HepG2 (cell line): ENCODE data around the gene TRIM44. TPM values are rescaled to one million over a fixed set of nuclear protein-coding genes. Genes with fewer than 3 reads are reported as not detected.
A peak's percentile ranks its signal among the peaks of the same experiment; 100 is the strongest.

Experiments
- CCDC6 ChIP-seq: sonication (generic); formaldehyde crosslinking; IDR thresholded peaks from 2 replicates; pipeline ENCODE4 v1.8.1; 2022; ENCODE audit warnings: mild to moderate bottlenecking, missing genetic modification reagents, moderate library complexity
- DPF2 ChIP-seq: sonication (generic); formaldehyde crosslinking; IDR thresholded peaks from 2 replicates; pipeline ENCODE4 v1.4.0; 2020; ENCODE audit warnings: mild to moderate bottlenecking, low read depth, missing genetic modification reagents, borderline replicate concordance
- GABPB1 ChIP-seq: IDR thresholded peaks from 2 replicates; pipeline ENCODE4 v1.6.1; 2016; ENCODE audit warnings: mild to moderate bottlenecking, missing genetic modification reagents, moderate library complexity, missing compliant biosample characterization
- HCFC1 ChIP-seq: fragments of 150-350 bp; IDR thresholded peaks from 2 replicates; pipeline ENCODE4 v1.6.1; 2014; ENCODE audit warnings: low read depth, low read length
- KAT7 ChIP-seq: IDR thresholded peaks from 2 replicates; pipeline ENCODE4 v1.6.1; 2018; ENCODE audit warnings: borderline replicate concordance, missing compliant biosample characterization
- KLF12 ChIP-seq: sonication (generic); formaldehyde crosslinking; IDR thresholded peaks from 2 replicates; pipeline ENCODE4 v1.4.0; 2020; ENCODE audit warnings: missing genetic modification reagents, borderline replicate concordance
- MZF1 ChIP-seq: sonication (generic); formaldehyde crosslinking; IDR thresholded peaks from 2 replicates; pipeline ENCODE4 v1.8.1; 2023; ENCODE audit warnings: mild to moderate bottlenecking, missing genetic modification reagents, borderline replicate concordance
- RARG ChIP-seq: sonication (generic); formaldehyde crosslinking; IDR thresholded peaks from 2 replicates; pipeline ENCODE4 v1.4.0; 2020; ENCODE audit warnings: low read depth, mild to moderate bottlenecking, missing genetic modification reagents
- YEATS4 ChIP-seq: sonication (generic); formaldehyde crosslinking; IDR thresholded peaks from 2 replicates; pipeline ENCODE4 v1.4.0; 2020; ENCODE audit warnings: missing genetic modification reagents, borderline replicate concordance
- YY1 ChIP-seq: IDR thresholded peaks from 2 replicates; pipeline ENCODE4 v1.6.1; 2011; ENCODE audit warnings: low read length, low read depth, moderate library complexity, mild to moderate bottlenecking; ENCODE audit not compliant: insufficient read depth, insufficient replicate concordance
- ZNF225 ChIP-seq: sonication (generic); formaldehyde crosslinking; IDR thresholded peaks from 2 replicates; pipeline ENCODE4 v1.4.0; 2020; ENCODE audit warnings: mild to moderate bottlenecking, missing genetic modification reagents
- ZNF501 ChIP-seq: sonication (generic); formaldehyde crosslinking; IDR thresholded peaks from 2 replicates; pipeline ENCODE4 v1.5.1; 2020; ENCODE audit warnings: mild to moderate bottlenecking, moderate library complexity, missing genetic modification reagents
- ZNF761 ChIP-seq: sonication (generic); formaldehyde crosslinking; conservative IDR thresholded peaks from 2 replicates; pipeline ENCODE4 v1.4.0; 2020; ENCODE audit warnings: mild to moderate bottlenecking, missing genetic modification reagents
- ZNF841 ChIP-seq: sonication (generic); formaldehyde crosslinking; IDR thresholded peaks from 2 replicates; pipeline ENCODE4 v1.8.1; 2023; ENCODE audit warnings: missing genetic modification reagents, borderline replicate concordance
- ZNF878 ChIP-seq: sonication (generic); formaldehyde crosslinking; IDR thresholded peaks from 2 replicates; pipeline ENCODE4 v1.8.1; 2023; ENCODE audit warnings: mild to moderate bottlenecking, missing genetic modification reagents, moderate library complexity
- ZSCAN22 ChIP-seq: sonication (generic); formaldehyde crosslinking; IDR thresholded peaks from 2 replicates; pipeline ENCODE4 v1.4.0; 2020; ENCODE audit warnings: mild to moderate bottlenecking, missing genetic modification reagents
- polyA plus RNA-seq, 8 experiments: library from polyadenylated mRNA; depleted of rRNA in 3 of 8; stranded (reverse) in 7 of 8; unstranded in 1 of 8; fragments of >200 nt; fragmentation: Illumina TruSeq in 4 of 8; extraction: Trizol in 4 of 8; gene quantifications; 2 replicates each; pipeline versions ENCODE4 v1.2.1 to v1.2.3, GENCODE V29; 2011 to 2016; ENCODE audit warnings: low read depth in 4 of 8, missing spikeins in 1 of 8, mixed read lengths in 1 of 8; ENCODE audit not compliant: insufficient read depth in 1 of 8
- total RNA-seq, 5 experiments: library from RNA; depleted of rRNA; stranded (reverse); fragments of >200 nt; fragmentation: Illumina TruSeq; extraction: Trizol; gene quantifications; 2 replicates each; pipeline ENCODE4 v1.2.3, GENCODE V29; 2016; ENCODE audit warnings: low read depth in 1 of 5
- TF ChIP-seq, protein P1 (sequence below): sonication (generic); formaldehyde crosslinking; IDR thresholded peaks from 2 replicates; pipeline ENCODE4 v1.4.0; 2020; ENCODE audit warnings: missing genetic modification reagents, mild to moderate bottlenecking, borderline replicate concordance
- TF ChIP-seq, protein P2 (sequence below): IDR thresholded peaks from 2 replicates; pipeline ENCODE4 v1.6.1; 2016
- TF ChIP-seq, protein P3 (sequence below): sonication (generic); formaldehyde crosslinking; IDR thresholded peaks from 2 replicates; pipeline ENCODE4 v1.4.0; 2020; ENCODE audit warnings: missing genetic modification reagents
- TF ChIP-seq, protein P4 (sequence below): sonication (generic); formaldehyde crosslinking; conservative IDR thresholded peaks from 2 replicates; pipeline ENCODE4 v1.4.0; 2020; ENCODE audit warnings: mild to moderate bottlenecking, missing genetic modification reagents, moderate library complexity
- TF ChIP-seq, protein P5 (sequence below): IDR thresholded peaks from 2 replicates; pipeline ENCODE4 v1.6.1; 2016; ENCODE audit warnings: missing compliant biosample characterization, missing genetic modification reagents, borderline replicate concordance

Gene TRIM44
- total and polyA plus RNA-seq, 2 of the 13 experiments (the other 11 are each of a cell fraction or from before 2014, with no cell fraction given), result 22.7 to 50.3 TPM

DNA sequence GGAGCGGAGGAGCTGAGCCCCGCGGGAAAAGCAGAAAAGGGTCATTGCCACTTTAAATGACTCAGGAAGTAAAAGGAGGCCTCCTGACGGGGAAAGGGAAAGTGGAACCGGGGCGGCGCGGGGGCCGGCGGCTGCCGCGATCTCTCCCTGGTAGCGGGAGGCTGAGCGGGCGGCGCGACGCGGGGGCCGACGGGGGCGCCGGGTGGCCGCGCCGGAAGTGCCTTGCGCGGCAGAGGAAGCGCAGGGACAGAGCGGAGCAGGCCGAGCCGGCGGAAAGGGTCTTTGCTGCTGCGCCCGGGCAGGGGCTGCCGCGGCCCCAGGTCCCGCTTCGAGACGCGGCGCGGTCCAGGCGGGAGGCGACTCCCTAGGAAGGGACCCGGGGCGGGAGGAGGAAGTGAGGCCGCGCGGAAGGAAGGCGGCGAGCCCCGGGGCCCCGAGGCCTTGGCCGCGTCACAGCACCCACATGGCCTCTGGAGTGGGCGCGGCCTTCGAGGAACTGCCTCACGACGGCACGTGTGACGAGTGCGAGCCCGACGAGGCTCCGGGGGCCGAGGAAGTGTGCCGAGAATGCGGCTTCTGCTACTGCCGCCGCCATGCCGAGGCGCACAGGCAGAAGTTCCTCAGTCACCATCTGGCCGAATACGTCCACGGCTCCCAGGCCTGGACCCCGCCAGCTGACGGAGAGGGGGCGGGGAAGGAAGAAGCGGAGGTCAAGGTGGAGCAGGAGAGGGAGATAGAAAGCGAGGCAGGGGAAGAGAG lies at the start of gene TRIM44 (continued):
- TF ChIP-seq, protein P1, sequence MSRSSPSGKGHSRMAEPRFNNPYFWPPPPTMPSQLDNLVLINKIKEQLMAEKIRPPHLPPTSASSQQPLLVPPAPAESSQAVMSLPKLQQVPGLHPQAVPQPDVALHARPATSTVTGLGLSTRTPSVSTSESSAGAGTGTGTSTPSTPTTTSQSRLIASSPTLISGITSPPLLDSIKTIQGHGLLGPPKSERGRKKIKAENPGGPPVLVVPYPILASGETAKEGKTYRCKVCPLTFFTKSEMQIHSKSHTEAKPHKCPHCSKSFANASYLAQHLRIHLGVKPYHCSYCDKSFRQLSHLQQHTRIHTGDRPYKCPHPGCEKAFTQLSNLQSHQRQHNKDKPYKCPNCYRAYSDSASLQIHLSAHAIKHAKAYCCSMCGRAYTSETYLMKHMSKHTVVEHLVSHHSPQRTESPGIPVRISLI (CRISPR knock-in tag), result peak; percentile 59; the same call in 1 of the 2 replicates
- TF ChIP-seq, protein P2, sequence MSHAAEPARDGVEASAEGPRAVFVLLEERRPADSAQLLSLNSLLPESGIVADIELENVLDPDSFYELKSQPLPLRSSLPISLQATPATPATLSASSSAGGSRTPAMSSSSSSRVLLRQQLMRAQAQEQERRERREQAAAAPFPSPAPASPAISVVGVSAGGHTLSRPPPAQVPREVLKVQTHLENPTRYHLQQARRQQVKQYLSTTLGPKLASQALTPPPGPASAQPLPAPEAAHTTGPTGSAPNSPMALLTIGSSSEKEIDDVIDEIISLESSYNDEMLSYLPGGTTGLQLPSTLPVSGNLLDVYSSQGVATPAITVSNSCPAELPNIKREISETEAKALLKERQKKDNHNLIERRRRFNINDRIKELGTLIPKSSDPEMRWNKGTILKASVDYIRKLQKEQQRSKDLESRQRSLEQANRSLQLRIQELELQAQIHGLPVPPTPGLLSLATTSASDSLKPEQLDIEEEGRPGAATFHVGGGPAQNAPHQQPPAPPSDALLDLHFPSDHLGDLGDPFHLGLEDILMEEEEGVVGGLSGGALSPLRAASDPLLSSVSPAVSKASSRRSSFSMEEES (CRISPR knock-in tag), result peak; percentile 74
- TF ChIP-seq, protein P3, sequence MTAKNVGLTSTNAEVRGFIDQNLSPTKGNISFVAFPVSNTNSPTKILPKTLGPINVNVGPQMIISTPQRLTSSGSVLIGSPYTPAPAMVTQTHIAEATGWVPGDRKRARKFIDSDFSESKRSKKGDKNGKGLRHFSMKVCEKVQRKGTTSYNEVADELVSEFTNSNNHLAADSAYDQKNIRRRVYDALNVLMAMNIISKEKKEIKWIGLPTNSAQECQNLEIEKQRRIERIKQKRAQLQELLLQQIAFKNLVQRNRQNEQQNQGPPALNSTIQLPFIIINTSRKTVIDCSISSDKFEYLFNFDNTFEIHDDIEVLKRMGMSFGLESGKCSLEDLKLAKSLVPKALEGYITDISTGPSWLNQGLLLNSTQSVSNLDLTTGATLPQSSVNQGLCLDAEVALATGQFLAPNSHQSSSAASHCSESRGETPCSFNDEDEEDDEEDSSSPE (CRISPR knock-in tag), result peak; percentile 94
- TF ChIP-seq ZNF225 (CRISPR knock-in tag) (peak; percentile 99), KLF12 (CRISPR knock-in tag) (peak; percentile 93), ZNF501 (CRISPR knock-in tag) (peak; percentile 76; the same call in 1 of the 2 replicates), ZSCAN22 (peak; percentile 87), DPF2 (CRISPR knock-in tag) (no peak), ZNF841 (CRISPR knock-in tag) (peak; percentile 97), ZNF761 (CRISPR knock-in tag) (peak; percentile 96), CCDC6 (CRISPR knock-in tag) (peak; percentile 73), HCFC1 (no peak), GABPB1 (CRISPR knock-in tag) (peak; percentile 91), YY1 (peak; percentile 30), RARG (peak; percentile 86; the same call in 1 of the 2 replicates), ZNF878 (CRISPR knock-in tag) (peak; percentile 77), KAT7 (CRISPR knock-in tag) (peak; percentile 73), MZF1 (CRISPR knock-in tag) (no peak), YEATS4 (peak; percentile 90)
- TF ChIP-seq, protein P4, sequence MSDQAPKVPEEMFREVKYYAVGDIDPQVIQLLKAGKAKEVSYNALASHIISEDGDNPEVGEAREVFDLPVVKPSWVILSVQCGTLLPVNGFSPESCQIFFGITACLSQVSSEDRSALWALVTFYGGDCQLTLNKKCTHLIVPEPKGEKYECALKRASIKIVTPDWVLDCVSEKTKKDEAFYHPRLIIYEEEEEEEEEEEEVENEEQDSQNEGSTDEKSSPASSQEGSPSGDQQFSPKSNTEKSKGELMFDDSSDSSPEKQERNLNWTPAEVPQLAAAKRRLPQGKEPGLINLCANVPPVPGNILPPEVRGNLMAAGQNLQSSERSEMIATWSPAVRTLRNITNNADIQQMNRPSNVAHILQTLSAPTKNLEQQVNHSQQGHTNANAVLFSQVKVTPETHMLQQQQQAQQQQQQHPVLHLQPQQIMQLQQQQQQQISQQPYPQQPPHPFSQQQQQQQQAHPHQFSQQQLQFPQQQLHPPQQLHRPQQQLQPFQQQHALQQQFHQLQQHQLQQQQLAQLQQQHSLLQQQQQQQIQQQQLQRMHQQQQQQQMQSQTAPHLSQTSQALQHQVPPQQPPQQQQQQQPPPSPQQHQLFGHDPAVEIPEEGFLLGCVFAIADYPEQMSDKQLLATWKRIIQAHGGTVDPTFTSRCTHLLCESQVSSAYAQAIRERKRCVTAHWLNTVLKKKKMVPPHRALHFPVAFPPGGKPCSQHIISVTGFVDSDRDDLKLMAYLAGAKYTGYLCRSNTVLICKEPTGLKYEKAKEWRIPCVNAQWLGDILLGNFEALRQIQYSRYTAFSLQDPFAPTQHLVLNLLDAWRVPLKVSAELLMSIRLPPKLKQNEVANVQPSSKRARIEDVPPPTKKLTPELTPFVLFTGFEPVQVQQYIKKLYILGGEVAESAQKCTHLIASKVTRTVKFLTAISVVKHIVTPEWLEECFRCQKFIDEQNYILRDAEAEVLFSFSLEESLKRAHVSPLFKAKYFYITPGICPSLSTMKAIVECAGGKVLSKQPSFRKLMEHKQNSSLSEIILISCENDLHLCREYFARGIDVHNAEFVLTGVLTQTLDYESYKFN (CRISPR knock-in tag), result no peak
- TF ChIP-seq, protein P5, sequence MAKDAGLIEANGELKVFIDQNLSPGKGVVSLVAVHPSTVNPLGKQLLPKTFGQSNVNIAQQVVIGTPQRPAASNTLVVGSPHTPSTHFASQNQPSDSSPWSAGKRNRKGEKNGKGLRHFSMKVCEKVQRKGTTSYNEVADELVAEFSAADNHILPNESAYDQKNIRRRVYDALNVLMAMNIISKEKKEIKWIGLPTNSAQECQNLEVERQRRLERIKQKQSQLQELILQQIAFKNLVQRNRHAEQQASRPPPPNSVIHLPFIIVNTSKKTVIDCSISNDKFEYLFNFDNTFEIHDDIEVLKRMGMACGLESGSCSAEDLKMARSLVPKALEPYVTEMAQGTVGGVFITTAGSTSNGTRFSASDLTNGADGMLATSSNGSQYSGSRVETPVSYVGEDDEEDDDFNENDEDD (CRISPR knock-in tag), result peak; percentile 97
